OCI-LY7 (cell line): ENCODE measurements around the gene PKP1. TPM values are rescaled to one million over a fixed set of nuclear protein-coding genes. Genes with fewer than 3 reads are reported as not detected.

Experiments
- BruUV-seq: library from RNA; stranded (reverse); fragments of 400-500 nt; replicated peaks from 2 replicates; lab custom pipeline; 2021; lab: Mats Ljungman, UMichigan
- CTCF ChIA-PET: fragments of 300-600 bp; sonication (Branson Sonifier 250); formaldehyde crosslinking; loops from one replicate; lab custom pipeline; 2022; ENCODE audit warnings: antibody characterized with exemption; ENCODE audit not compliant: unreplicated experiment; lab: Charles Lee
- POLR2A ChIA-PET: fragments of 300-600 bp; sonication (Branson Sonifier 250); formaldehyde crosslinking; loops from one replicate; lab custom pipeline; 2022; ENCODE audit warnings: antibody characterized with exemption; lab: Charles Lee
- DNase-seq: peaks from one replicate; pipeline ENCODE4 v3.0.0-alpha.2; 2015; ENCODE audit warnings: low spot score
- H2AFZ ChIP-seq: fragments of 200-600 bp; sonication (generic), shearing (Covaris generic); 2 replicates; pipeline ENCODE4 v1.6.1; 2014; ENCODE audit warnings: mild to moderate bottlenecking, antibody characterized with exemption, low read length, moderate library complexity
- H3K27ac ChIP-seq: fragments of 200-600 bp; sonication (generic); 2 replicates; pipeline ENCODE4 v1.5.1; 2014; ENCODE audit warnings: mixed run types, low read depth, mild to moderate bottlenecking, moderate library complexity, low read length, inconsistent platforms; ENCODE audit not compliant: poor library complexity, severe bottlenecking
- H3K36me3 ChIP-seq: fragments of 200-600 bp; sonication (generic); 2 replicates; pipeline ENCODE4 v1.6.1; 2014; ENCODE audit warnings: mild to moderate bottlenecking, antibody characterized with exemption, low read length, moderate library complexity, mixed read lengths; ENCODE audit not compliant: insufficient read depth
- H3K4me1 ChIP-seq: fragments of 200-600 bp; sonication (generic); 2 replicates; pipeline ENCODE4 v1.5.1; 2014; ENCODE audit warnings: mild to moderate bottlenecking, low read length; ENCODE audit not compliant: insufficient read depth, poor library complexity, severe bottlenecking
- H3K4me2 ChIP-seq: fragments of 200-600 bp; sonication (generic); 2 replicates; pipeline ENCODE4 v1.6.1; 2014; ENCODE audit warnings: mild to moderate bottlenecking, low read length
- H3K4me3 ChIP-seq: fragments of 200-600 bp; sonication (generic); 2 replicates; pipeline ENCODE4 v1.5.1; 2014; ENCODE audit warnings: mild to moderate bottlenecking, low read depth, low read length; ENCODE audit not compliant: poor library complexity, severe bottlenecking
- H3K79me2 ChIP-seq: fragments of 200-600 bp; sonication (generic); 2 replicates; pipeline ENCODE4 v1.6.1; 2016; ENCODE audit warnings: low read depth, mild to moderate bottlenecking, low read length, moderate library complexity, mixed read lengths; ENCODE audit not compliant: insufficient read depth
- H3K9me2 ChIP-seq: fragments of 200-600 bp; sonication (generic); 2 replicates; pipeline ENCODE4 v1.6.1; 2016; ENCODE audit warnings: mild to moderate bottlenecking, low read length, mixed read lengths; ENCODE audit not compliant: insufficient read depth
- H3K9me3 ChIP-seq: fragments of 200-600 bp; sonication (generic); 2 replicates; pipeline ENCODE4 v1.6.1; 2014; ENCODE audit warnings: mild to moderate bottlenecking, mixed run types, low read length, mixed read lengths
- H4K20me1 ChIP-seq: fragments of 200-600 bp; sonication (generic); 2 replicates; pipeline ENCODE4 v1.6.1; 2014; ENCODE audit warnings: mild to moderate bottlenecking, antibody characterized with exemption, low read length, moderate library complexity, mixed read lengths; ENCODE audit not compliant: insufficient read depth
- CTCF ChIP-seq: fragments of 200-600 bp; sonication (generic); conservative IDR thresholded peaks from 2 replicates; pipeline ENCODE4 v1.5.1; 2014; ENCODE audit warnings: mild to moderate bottlenecking, antibody characterized with exemption, low read length, moderate library complexity, mixed read lengths
- EZH2phosphoT487 ChIP-seq: fragments of 200-600 bp; sonication (generic); IDR thresholded peaks from 2 replicates; pipeline ENCODE4 v1.6.1; 2018; ENCODE audit warnings: low read depth, borderline replicate concordance, mild to moderate bottlenecking, mixed run types, antibody characterized with exemption, low read length, moderate library complexity, mixed read lengths
- intact Hi-C: fragments of 100-400 bp; cut with micrococcal nuclease; formaldehyde crosslinking; loops from one replicate; pipeline ENCODE4 v1.10.0; 2022; ENCODE audit not compliant: unreplicated experiment
- total RNA-seq, 2 experiments: library from RNA; depleted of rRNA in 1 of 2; stranded (reverse); fragments of >200 nt in 1 of 2; shearing (Covaris generic) in 1 of 2; gene quantifications; 2 replicates each; pipeline ENCODE4 v1.2.3, GENCODE V29; 2014 to 2022

The PKP1 gene
- total RNA-seq, 2 experiments from 2014 or later = not detected

GRCh38 chr1:201265756-201266155 is 17.6 kb upstream of the PKP1 start:
- Histone ChIP-seq H2AFZ (no peak overlapping the region), H3K36me3 (no peaks in the 10 kb centered on the region), H3K27ac (no peak overlapping the region), H3K4me1 (no peaks in the 10 kb centered on the region), H3K4me3 (no peak overlapping the region), H3K4me2 (no peak overlapping the region), H3K9me3 (no peaks in the 10 kb centered on the region), H4K20me1 (no peaks in the 10 kb centered on the region), H3K9me2 (no peaks in the 10 kb centered on the region), H3K79me2 (no peaks in the 10 kb centered on the region)
- CTCF ChIA-PET = interaction anchor here (0.6 kb wide), 1 partner anchor 146 kb away, joined by 6 read pairs; no protein-coding TSS in a partner anchor
- intact Hi-C loops = no loop called here
- no peak for DNase-seq
- POLR2A ChIA-PET = no interaction called here
- no TSS peak for BruUV-seq
- TF ChIP-seq EZH2phosphoT487 (no peak), CTCF (no peak)

DNA sequence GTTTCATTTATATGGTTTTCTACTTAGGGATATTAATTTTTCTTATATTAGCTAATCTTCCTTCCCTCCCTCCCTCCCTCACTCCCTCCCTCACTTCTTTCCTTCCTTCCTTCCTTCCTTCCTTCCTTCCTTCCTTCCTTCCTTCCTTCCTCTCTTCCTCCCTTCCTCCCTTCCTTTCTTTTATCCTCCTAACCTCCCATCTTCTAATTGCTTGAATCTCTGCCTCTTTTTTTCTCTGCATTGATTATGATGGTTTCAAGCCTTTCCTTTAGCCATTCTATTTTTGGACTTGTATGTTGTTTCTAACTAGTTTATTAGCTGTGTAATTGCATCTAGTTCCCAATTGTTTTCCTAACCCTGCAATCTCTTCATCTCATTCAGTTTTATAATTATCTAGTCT is 17.0 kb upstream of the PKP1 start:
- H3K79me2 ChIP-seq = no peaks in the 10 kb centered on the region
- H3K9me2 ChIP-seq = no peaks in the 10 kb centered on the region
- no peak for DNase-seq
- intact Hi-C loops = no loop called here
- TF ChIP-seq CTCF = no peak
- no peak for TF ChIP-seq EZH2phosphoT487
- H3K4me3 ChIP-seq = no peak overlapping the region
- H3K27ac ChIP-seq = no peak overlapping the region
- H2AFZ ChIP-seq = no peak overlapping the region
- H3K4me1 ChIP-seq = no peaks in the 10 kb centered on the region
- H3K36me3 ChIP-seq = no peaks in the 10 kb centered on the region
- H3K4me2 ChIP-seq = no peak overlapping the region
- no peaks in the 10 kb centered on the region for H4K20me1 ChIP-seq
- CTCF ChIA-PET = interaction anchor here (0.6 kb wide), 1 partner anchor 146 kb away, joined by 6 read pairs; no protein-coding TSS in a partner anchor
- no TSS peak for BruUV-seq
- H3K9me3 ChIP-seq = no peaks in the 10 kb centered on the region
- POLR2A ChIA-PET = no interaction called here

GRCh38 chr1:201266774-201267173 is 16.5 kb upstream of the PKP1 start:
- Histone ChIP-seq H4K20me1 (no peaks in the 10 kb centered on the region), H3K27ac (no peak overlapping the region), H3K9me3 (no peaks in the 10 kb centered on the region), H2AFZ (no peak overlapping the region), H3K4me3 (no peak overlapping the region), H3K36me3 (no peaks in the 10 kb centered on the region), H3K4me2 (no peak overlapping the region), H3K9me2 (no peaks in the 10 kb centered on the region), H3K4me1 (no peaks in the 10 kb centered on the region), H3K79me2 (no peaks in the 10 kb centered on the region)
- ChIA-PET CTCF (no interaction called here), POLR2A (no interaction called here)
- TF ChIP-seq EZH2phosphoT487 (no peak), CTCF (no peak)
- intact Hi-C loops = no loop called here
- BruUV-seq = no TSS peak
- DNase-seq = no peak
